Kasumi-1 (cell line): ENCODE results near the gene GTPBP1.

Source experiments
- DNase-seq, 2 experiments: peaks; one replicate each; lab custom pipeline; 2025; lab: John Stamatoyannopoulos, UW

Gene GTPBP1

GRCh38 chr22:38704654-38705234 is 1.0 kb upstream of the GTPBP1 start:
- DNase-seq, result no peak

- DNase-seq, result peak in 1 of 2 experiments; percentile 21
These were observed 557 bp downstream of the GTPBP1 start for GRCh38 chr22:38706101-38706900.

GRCh38 chr22:38706901-38707195 is 1.1 kb downstream of the GTPBP1 start:
- no peak for DNase-seq

GRCh38 chr22:38707346-38707745 is 1.6 kb downstream of the GTPBP1 start:
- no peak for DNase-seq

- no peak for DNase-seq
These were observed 2.2 kb downstream of the GTPBP1 start for GRCh38 chr22:38707984-38708383.

GRCh38 chr22:38709306-38709705 is 3.6 kb downstream of the GTPBP1 start:
- DNase-seq, result peak; percentile 14 to 31

GRCh38 chr22:38710351-38710750 is 4.6 kb downstream of the GTPBP1 start:
- DNase-seq, result no peak

GRCh38 chr22:38710866-38711265 is 5.1 kb downstream of the GTPBP1 start:
- DNase-seq, result no peak

- DNase-seq, result no peak
These were observed 6.9 kb downstream of the GTPBP1 start for GRCh38 chr22:38712486-38713207.

- no peak for DNase-seq
These were observed 8.2 kb downstream of the GTPBP1 start for GRCh38 chr22:38713921-38714320.

- peak in 1 of 2 experiments; percentile 12 for DNase-seq
These were observed 9.5 kb downstream of the GTPBP1 start for GRCh38 chr22:38715176-38715764.

GRCh38 chr22:38715852-38716251 is 10.1 kb downstream of the GTPBP1 start:
- no peak for DNase-seq

- DNase-seq, result no peak
These were observed 10.5 kb downstream of the GTPBP1 start for GRCh38 chr22:38716271-38716670.

- DNase-seq, result no peak
These were observed 11.1 kb downstream of the GTPBP1 start for GRCh38 chr22:38716826-38717225.

- no peak for DNase-seq
These were observed 11.5 kb downstream of the GTPBP1 start for GRCh38 chr22:38717244-38717643.

GRCh38 chr22:38718414-38718813 is 12.7 kb downstream of the GTPBP1 start:
- no peak for DNase-seq

- no peak for DNase-seq
These were observed 13.5 kb downstream of the GTPBP1 start for GRCh38 chr22:38719196-38719595.

- no peak for DNase-seq
These were observed 14.6 kb downstream of the GTPBP1 start for GRCh38 chr22:38720350-38720749.

GRCh38 chr22:38721551-38721950 is 15.8 kb downstream of the GTPBP1 start:
- no peak for DNase-seq

GRCh38 chr22:38724176-38724575 is 18.4 kb downstream of the GTPBP1 start:
- no peak for DNase-seq

GRCh38 chr22:38724926-38725571 is 19.3 kb downstream of the GTPBP1 start:
- peak; percentile 57 to 67 for DNase-seq
